Ascending aorta (tissue), 2 donors: Measurements from ENCODE around the gene BNC2. TPM values are rescaled to one million over a fixed set of nuclear protein-coding genes. Genes with fewer than 3 reads are reported as not detected.

ENCODE experiments used
- DNase-seq, 2 donors: peaks; one replicate each; pipeline ENCODE4 v3.0.0-alpha.2; 2019; ENCODE audit warnings: low spot score in 2 of 2
- H3K27ac ChIP-seq, 2 donors: fragments of 200-600 bp; sonication (generic); one replicate each; pipeline ENCODE4 v1.5.1; 2016 to 2017; ENCODE audit warnings: mild to moderate bottlenecking in 1 of 2
- H3K27me3 ChIP-seq: fragments of 200-600 bp; sonication (generic); one replicate; pipeline ENCODE4 v1.5.1; 2017
- H3K36me3 ChIP-seq, 2 donors: fragments of 200-600 bp; sonication (generic); one replicate each; pipeline ENCODE4 v1.5.1; 2016
- H3K4me1 ChIP-seq, 2 donors: fragments of 200-600 bp; sonication (generic); one replicate each; pipeline ENCODE4 v1.5.1; 2016 to 2017; ENCODE audit warnings: mild to moderate bottlenecking in 1 of 2
- H3K4me3 ChIP-seq, 2 donors: fragments of 200-600 bp; sonication (generic); one replicate each; pipeline ENCODE4 v1.5.1; 2016 to 2017; ENCODE audit warnings: mild to moderate bottlenecking in 1 of 2
- H3K9me3 ChIP-seq, 2 donors: fragments of 200-600 bp; sonication (generic); one replicate each; pipeline ENCODE4 v1.5.1; 2016
- CTCF ChIP-seq, 3 experiments: fragments of 200-600 bp in 2 of 3; fragments of 450-650 bp in 1 of 3; sonication (generic) in 2 of 3; IDR thresholded peaks; one replicate each; pipeline ENCODE4 v1.5.1; 2016 to 2019; ENCODE audit warnings: antibody characterized with exemption in 3 of 3, mild to moderate bottlenecking in 1 of 3, moderate library complexity in 1 of 3
- intact Hi-C: fragments of 100-400 bp; cut with DNase I; formaldehyde crosslinking; loops from one replicate; pipeline ENCODE4 v1.15.1; 2023
- total RNA-seq: library from RNA; depleted of rRNA; stranded (reverse); fragments of >200 nt; gene quantifications from one replicate; pipeline ENCODE4 v1.1.0, GENCODE V29; 2016

The BNC2 gene
- total RNA-seq, 1 donor from 2014 or later = 25.5 TPM

DNA sequence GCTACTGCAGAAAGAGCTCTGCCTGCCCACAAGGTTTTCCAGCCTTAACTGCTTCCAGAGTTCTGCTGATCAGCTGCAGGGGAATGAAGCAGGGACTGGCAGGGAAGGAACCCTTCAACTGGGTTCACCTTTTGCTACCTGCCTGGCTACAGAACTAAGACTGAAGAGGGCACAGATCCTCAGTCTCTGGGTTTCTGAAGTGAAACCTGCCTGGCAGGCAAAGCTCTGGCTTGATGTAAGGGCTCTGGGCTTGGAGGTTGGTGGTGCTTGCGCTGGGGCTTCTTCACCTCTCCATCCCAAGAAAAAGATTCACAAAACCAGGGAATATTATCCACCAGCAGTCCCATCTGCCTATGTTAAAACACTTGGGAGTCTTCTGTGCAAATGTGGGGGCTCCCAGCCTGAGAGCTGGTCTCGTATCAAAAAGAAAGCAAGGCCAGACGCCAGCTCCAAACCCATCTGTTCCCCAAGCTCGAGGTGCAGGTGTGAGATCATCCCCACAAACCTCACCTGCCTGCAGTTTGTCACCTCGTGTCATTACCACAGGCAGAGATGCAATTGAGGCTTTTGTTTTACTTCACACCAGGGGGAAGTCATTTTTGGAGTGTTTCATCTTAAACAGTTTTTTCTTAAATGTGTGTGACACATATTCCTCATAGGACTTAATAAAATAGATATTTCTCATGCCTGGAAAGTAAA is 58.3 kb downstream of the BNC2 start:
- DNase-seq = no peak
- no peaks in the 10 kb centered on the region for H3K27me3 ChIP-seq
- no peak overlapping the region for H3K27ac ChIP-seq
- H3K4me1 ChIP-seq = no peaks in the 10 kb centered on the region
- no peaks in the 10 kb centered on the region for H3K9me3 ChIP-seq
- H3K36me3 ChIP-seq = no peaks in the 10 kb centered on the region
- TF ChIP-seq CTCF (IDR thresholded peaks at IDR 0.05) = no peak
- no peak overlapping the region for H3K4me3 ChIP-seq
- intact Hi-C loops = no loop called here

DNA sequence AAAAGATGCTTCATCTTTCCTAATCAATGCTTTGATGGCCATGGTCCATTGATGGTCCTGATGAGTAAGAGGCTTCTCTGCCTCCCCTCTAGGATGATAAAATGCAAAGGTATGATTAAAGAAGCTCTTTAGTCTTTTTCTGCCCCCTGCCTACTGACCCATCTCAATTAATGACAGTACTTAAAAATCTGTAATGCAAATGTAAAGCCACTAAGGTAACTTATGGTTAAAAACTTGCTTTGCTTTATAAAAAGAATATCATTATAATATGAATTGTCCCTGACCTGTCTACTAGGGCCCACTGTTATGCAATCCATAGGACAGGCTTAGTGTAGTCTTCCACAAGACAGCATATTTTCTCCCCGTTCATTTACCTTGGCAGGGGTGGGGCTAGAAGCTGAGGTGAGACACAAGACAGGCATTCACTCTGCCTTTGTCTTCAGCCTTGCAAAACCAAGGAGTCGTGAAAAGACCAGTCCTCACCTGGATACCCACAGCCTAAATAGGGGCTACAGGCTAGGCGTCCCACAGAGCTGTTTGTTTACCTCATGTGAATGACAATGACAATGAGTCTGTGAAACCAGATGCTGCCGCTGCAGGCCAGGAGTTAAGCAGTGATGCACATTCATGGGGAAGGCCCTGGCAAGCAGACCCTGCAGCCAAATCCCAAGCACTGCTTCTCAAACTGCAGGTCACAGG is 60.4 kb downstream of the BNC2 start:
- DNase-seq = no peak
- Histone ChIP-seq H3K36me3 (no peaks in the 10 kb centered on the region), H3K4me1 (no peaks in the 10 kb centered on the region), H3K9me3 (no peaks in the 10 kb centered on the region), H3K27ac (no peak overlapping the region), H3K27me3 (no peaks in the 10 kb centered on the region), H3K4me3 (no peak overlapping the region)
- no peak for TF ChIP-seq CTCF (IDR thresholded peaks at IDR 0.05)
- intact Hi-C loops = no loop called here

- TF ChIP-seq CTCF (IDR thresholded peaks at IDR 0.05) = no peak
- Histone ChIP-seq H3K36me3 (no peaks in the 10 kb centered on the region), H3K27ac (no peak overlapping the region), H3K4me3 (no peak overlapping the region), H3K4me1 (no peaks in the 10 kb centered on the region), H3K27me3 (no peaks in the 10 kb centered on the region), H3K9me3 (no peaks in the 10 kb centered on the region)
- intact Hi-C loops = no loop called here
- no peak for DNase-seq
These were observed 63.8 kb downstream of the BNC2 start for GRCh38 chr9:16806674-16807073.

GRCh38 chr9:16803648-16804047 is 66.8 kb downstream of the BNC2 start:
- H3K4me1 ChIP-seq = no peaks in the 10 kb centered on the region
- H3K4me3 ChIP-seq = no peak overlapping the region
- no peak for TF ChIP-seq CTCF (IDR thresholded peaks at IDR 0.05)
- no peak overlapping the region for H3K27ac ChIP-seq
- H3K9me3 ChIP-seq = no peaks in the 10 kb centered on the region
- no peaks in the 10 kb centered on the region for H3K36me3 ChIP-seq
- intact Hi-C loops = no loop called here
- no peaks in the 10 kb centered on the region for H3K27me3 ChIP-seq
- no peak for DNase-seq

- intact Hi-C loops = no loop called here
- Histone ChIP-seq H3K9me3 (no peaks in the 10 kb centered on the region), H3K4me1 (no peaks in the 10 kb centered on the region), H3K27me3 (no peaks in the 10 kb centered on the region), H3K4me3 (no peak overlapping the region), H3K27ac (no peak overlapping the region), H3K36me3 (no peaks in the 10 kb centered on the region)
- no peak for TF ChIP-seq CTCF (IDR thresholded peaks at IDR 0.05)
- no peak for DNase-seq
These were observed 68.5 kb downstream of the BNC2 start for GRCh38 chr9:16801871-16802466.
